CD14-positive monocyte (primary cell): ENCODE results near the gene PRAME. TPM values are rescaled to one million over a fixed set of nuclear protein-coding genes. Genes with fewer than 3 reads are reported as not detected.
A peak's percentile ranks its signal among the peaks of the same experiment; 100 is the strongest.

Experiments
- DNase-seq, 3 donors: peaks; one replicate each; pipeline ENCODE4 v3.0.0-alpha.2; 2011 to 2022
- H2AFZ ChIP-seq: 2 replicates; pipeline ENCODE4 v1.6.0; 2012; ENCODE audit warnings: mild to moderate bottlenecking, low read depth, low read length, inconsistent platforms; ENCODE audit not compliant: insufficient read depth, poor library complexity, severe bottlenecking
- H3K27ac ChIP-seq, 2 donors: 1 replicate in 1 of 2; 2 replicates in 1 of 2; pipeline ENCODE4 v1.5.1; 2012 to 2013; ENCODE audit warnings: low read length in 2 of 2, control low read depth in 1 of 2, inconsistent platforms in 1 of 2, low read depth in 1 of 2, mild to moderate bottlenecking in 1 of 2
- H3K27me3 ChIP-seq, 2 donors: one replicate each; pipeline versions ENCODE4 v1.6.0 to v1.6.1; 2011 to 2013; ENCODE audit warnings: low read length in 2 of 2; ENCODE audit not compliant: control insufficient read depth in 2 of 2, insufficient read depth in 2 of 2
- H3K36me3 ChIP-seq, 2 donors: replicated peaks in 1 of 2; 1 replicate in 1 of 2; 2 replicates in 1 of 2; pipeline versions ENCODE4 v1.5.1 to v1.6.1; 2012 to 2013; ENCODE audit warnings: low read length in 2 of 2, control low read depth in 1 of 2, inconsistent platforms in 1 of 2, mild to moderate bottlenecking in 1 of 2; ENCODE audit not compliant: insufficient read depth in 2 of 2, control insufficient read depth in 1 of 2
- H3K4me1 ChIP-seq, 2 donors: 1 replicate in 1 of 2; 2 replicates in 1 of 2; pipeline versions ENCODE4 v1.5.1 to v1.6.1; 2012 to 2013; ENCODE audit warnings: low read length in 2 of 2, control low read depth in 1 of 2, inconsistent platforms in 1 of 2, mild to moderate bottlenecking in 1 of 2, moderate library complexity in 1 of 2; ENCODE audit not compliant: insufficient read depth in 2 of 2, control insufficient read depth in 1 of 2
- H3K4me2 ChIP-seq: replicated peaks from 2 replicates; pipeline ENCODE3; 2012; ENCODE audit warnings: low read length, moderate library complexity, mild to moderate bottlenecking; ENCODE audit not compliant: poor library complexity, severe bottlenecking; ENCODE audit errors: extremely low read depth
- H3K4me3 ChIP-seq, 3 experiments: fragments of 200-600 bp in 1 of 3; sonication (generic) in 1 of 3; replicated peaks in 1 of 3; 1 replicate in 2 of 3; 2 replicates in 1 of 3; pipeline ENCODE4 v1.5.1; 2011 to 2013; ENCODE audit warnings: low read length in 3 of 3, mild to moderate bottlenecking in 3 of 3, control low read depth in 2 of 3, low read depth in 2 of 3, inconsistent platforms in 1 of 3, moderate library complexity in 1 of 3
- H3K79me2 ChIP-seq: 2 replicates; pipeline ENCODE4 v1.6.0; 2012; ENCODE audit warnings: mild to moderate bottlenecking, control low read depth, inconsistent platforms, low read length, moderate library complexity; ENCODE audit not compliant: insufficient read depth
- H3K9ac ChIP-seq: 2 replicates; pipeline ENCODE4 v1.6.0; 2017; ENCODE audit warnings: low read length, mild to moderate bottlenecking; ENCODE audit not compliant: insufficient read depth, poor library complexity, severe bottlenecking
- H3K9me3 ChIP-seq, 2 donors: replicated peaks in 1 of 2; 1 replicate in 1 of 2; 2 replicates in 1 of 2; pipeline versions ENCODE4 v1.5.1 to v1.6.1; 2012 to 2013; ENCODE audit warnings: low read length in 2 of 2, control low read depth in 1 of 2; ENCODE audit not compliant: control insufficient read depth in 1 of 2, insufficient read depth in 1 of 2
- H4K20me1 ChIP-seq: 2 replicates; pipeline ENCODE4 v1.6.0; 2012; ENCODE audit warnings: mild to moderate bottlenecking, low read length, control low read depth, moderate library complexity; ENCODE audit not compliant: insufficient read depth
- H3K27ac Mint-ChIP-seq, 7 donors: one replicate each; pipeline ENCODE4 v1.8.0; 2020; ENCODE audit warnings: mild to moderate bottlenecking in 7 of 7, mixed read lengths in 7 of 7, moderate library complexity in 6 of 7, inconsistent platforms in 2 of 7
- H3K27me3 Mint-ChIP-seq, 3 donors: one replicate each; pipeline ENCODE4 v1.8.0; 2021 to 2022; ENCODE audit warnings: low read depth in 3 of 3, mild to moderate bottlenecking in 3 of 3, mixed read lengths in 3 of 3, moderate library complexity in 3 of 3, inconsistent platforms in 1 of 3
- H3K36me3 Mint-ChIP-seq, 2 donors: one replicate each; pipeline ENCODE4 v1.8.0; 2020; ENCODE audit warnings: mixed read lengths in 2 of 2, inconsistent platforms in 1 of 2, mild to moderate bottlenecking in 1 of 2
- H3K4me1 Mint-ChIP-seq: one replicate; pipeline ENCODE4 v1.8.0; 2020; ENCODE audit warnings: mild to moderate bottlenecking, mixed read lengths
- H3K4me3 Mint-ChIP-seq, 2 donors: one replicate each; pipeline ENCODE4 v1.8.0; 2020; ENCODE audit warnings: mild to moderate bottlenecking in 2 of 2, mixed read lengths in 2 of 2, moderate library complexity in 1 of 2
- H3K9me3 Mint-ChIP-seq, 7 donors: one replicate each; pipeline ENCODE4 v1.8.0; 2020 to 2022; ENCODE audit warnings: mixed read lengths in 7 of 7, mild to moderate bottlenecking in 6 of 7, moderate library complexity in 6 of 7, inconsistent platforms in 2 of 7
- WGBS: methylation state at CpG from one replicate; pipeline ENCODE4 v1.1.5; 2013; ENCODE audit warnings: missing lambda C conversion rate; ENCODE audit not compliant: insufficient coverage; 5-methylcytosine and 5-hydroxymethylcytosine counted together
- intact Hi-C, 2 donors: fragments of 100-400 bp; cut with micrococcal nuclease; formaldehyde crosslinking; loops; one replicate each; pipeline versions ENCODE4 v1.15.0 to v1.15.1; 2023
- polyA plus RNA-seq, 3 donors: library from polyadenylated mRNA; depleted of rRNA in 1 of 3; unstranded in 2 of 3; stranded (reverse) in 1 of 3; fragments of 300-500 nt in 2 of 3; fragments of >200 nt in 1 of 3; fragmentation: Illumina TruSeq in 2 of 3; gene quantifications; 1 replicate in 2 of 3; 2 replicates in 1 of 3; pipeline ENCODE4 v1.2.3, GENCODE V29; 2012 to 2021
- TF ChIP-seq, protein P1 (sequence below): fragments of 200-600 bp; IDR thresholded peaks from one replicate; pipeline ENCODE4 v1.8.0; 2022; ENCODE audit warnings: antibody characterized with exemption, mild to moderate bottlenecking

The PRAME gene
- polyA plus RNA-seq, 3 donors, result not detected

DNA sequence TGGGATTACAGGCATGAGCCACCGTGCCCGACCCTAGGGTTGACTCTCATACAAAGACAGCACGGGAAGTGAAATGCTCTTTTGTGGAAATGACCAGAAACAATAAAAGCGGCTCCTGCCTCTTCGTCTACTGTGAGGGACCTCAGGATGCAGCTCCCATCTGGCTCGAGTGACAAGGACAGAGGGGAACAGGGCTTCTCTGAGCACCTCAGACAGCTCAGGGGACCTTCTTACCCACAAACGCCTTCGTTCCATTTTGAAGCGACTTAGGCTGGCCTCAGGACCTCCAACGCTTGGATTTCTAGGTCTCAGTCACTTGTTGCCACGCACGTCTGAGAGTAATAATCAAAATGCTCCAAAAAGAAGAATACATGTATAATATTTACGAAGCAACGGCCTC, 2.5 kb downstream of the PRAME start:
- TF ChIP-seq, protein P1, sequence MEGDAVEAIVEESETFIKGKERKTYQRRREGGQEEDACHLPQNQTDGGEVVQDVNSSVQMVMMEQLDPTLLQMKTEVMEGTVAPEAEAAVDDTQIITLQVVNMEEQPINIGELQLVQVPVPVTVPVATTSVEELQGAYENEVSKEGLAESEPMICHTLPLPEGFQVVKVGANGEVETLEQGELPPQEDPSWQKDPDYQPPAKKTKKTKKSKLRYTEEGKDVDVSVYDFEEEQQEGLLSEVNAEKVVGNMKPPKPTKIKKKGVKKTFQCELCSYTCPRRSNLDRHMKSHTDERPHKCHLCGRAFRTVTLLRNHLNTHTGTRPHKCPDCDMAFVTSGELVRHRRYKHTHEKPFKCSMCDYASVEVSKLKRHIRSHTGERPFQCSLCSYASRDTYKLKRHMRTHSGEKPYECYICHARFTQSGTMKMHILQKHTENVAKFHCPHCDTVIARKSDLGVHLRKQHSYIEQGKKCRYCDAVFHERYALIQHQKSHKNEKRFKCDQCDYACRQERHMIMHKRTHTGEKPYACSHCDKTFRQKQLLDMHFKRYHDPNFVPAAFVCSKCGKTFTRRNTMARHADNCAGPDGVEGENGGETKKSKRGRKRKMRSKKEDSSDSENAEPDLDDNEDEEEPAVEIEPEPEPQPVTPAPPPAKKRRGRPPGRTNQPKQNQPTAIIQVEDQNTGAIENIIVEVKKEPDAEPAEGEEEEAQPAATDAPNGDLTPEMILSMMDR, result no peak
- H3K27ac Mint-ChIP-seq, result no peak overlapping the region
- H3K9me3 Mint-ChIP-seq, result peaks cover 0 to 4% (median 1%) of the 10 kb centered on the region in 7 donors
- H3K4me3 Mint-ChIP-seq, result no peak overlapping the region
- H2AFZ ChIP-seq, result no peak overlapping the region
- no peaks in the 10 kb centered on the region for H4K20me1 ChIP-seq
- H3K27me3 Mint-ChIP-seq, result peaks cover 0 to 2% (median 0%) of the 10 kb centered on the region in 3 donors
- H3K27ac ChIP-seq, result no peak overlapping the region
- no peak overlapping the region for H3K4me3 ChIP-seq
- no peaks in the 10 kb centered on the region for H3K36me3 Mint-ChIP-seq
- H3K4me2 ChIP-seq, result no peak overlapping the region
- no peak overlapping the region for H3K9ac ChIP-seq
- WGBS, result 97% methylated on average over 11 of the region's 14 CpGs
- H3K4me1 Mint-ChIP-seq, result peaks cover 16% of the 10 kb centered on the region
- H3K27me3 ChIP-seq, result no peaks in the 10 kb centered on the region
- no peaks in the 10 kb centered on the region for H3K9me3 ChIP-seq
- peaks cover 5 to 19% of the 10 kb centered on the region in 2 donors for H3K4me1 ChIP-seq
- intact Hi-C loops, result no loop called here
- no peak for DNase-seq
- no peaks in the 10 kb centered on the region for H3K79me2 ChIP-seq
- no peaks in the 10 kb centered on the region for H3K36me3 ChIP-seq

DNA sequence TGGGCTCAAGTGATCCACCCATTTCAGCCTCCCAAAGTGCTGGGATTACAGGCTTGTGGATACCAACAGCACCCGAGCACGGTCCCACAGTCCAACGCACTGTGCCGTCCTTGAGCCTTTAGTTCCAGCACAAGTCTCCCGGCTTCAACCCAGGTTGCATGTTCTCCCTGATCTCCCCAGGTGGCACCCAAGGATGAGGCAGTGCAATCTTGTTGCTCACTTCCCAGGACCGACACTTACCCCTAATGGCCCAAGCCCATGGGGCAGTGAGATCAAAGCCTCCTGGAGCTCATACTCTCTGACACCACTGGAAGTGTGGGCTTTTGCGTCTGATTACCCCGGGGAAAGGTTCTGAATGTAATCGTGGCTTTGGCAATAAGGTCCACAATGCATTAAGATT, 3.5 kb downstream of the PRAME start:
- Histone ChIP-seq H3K9ac (no peak overlapping the region), H3K4me2 (no peak overlapping the region), H3K9me3 (no peaks in the 10 kb centered on the region), H4K20me1 (no peaks in the 10 kb centered on the region), H3K4me1 (peaks cover 5 to 19% of the 10 kb centered on the region in 2 donors), H3K27ac (no peak overlapping the region), H3K4me3 (no peak overlapping the region), H3K27me3 (no peaks in the 10 kb centered on the region), H2AFZ (no peak overlapping the region), H3K79me2 (no peaks in the 10 kb centered on the region), H3K36me3 (no peaks in the 10 kb centered on the region)
- 95% methylated on average over 5 of the region's 9 CpGs for WGBS
- Mint-ChIP-seq H3K36me3 (no peaks in the 10 kb centered on the region), H3K9me3 (peaks cover 0 to 4% (median 1%) of the 10 kb centered on the region in 7 donors), H3K27ac (peak overlapping the region in 1 of 7 donors; percentile 71), H3K4me3 (no peak overlapping the region), H3K4me1 (peaks cover 16% of the 10 kb centered on the region), H3K27me3 (peaks cover 0 to 2% (median 0%) of the 10 kb centered on the region in 3 donors)
- no peak for DNase-seq
- intact Hi-C loops, result no loop called here
- TF ChIP-seq, protein P1, result no peak
